ENCODE results near the gene HCFC1R1.

The HCFC1R1 gene

DNA sequence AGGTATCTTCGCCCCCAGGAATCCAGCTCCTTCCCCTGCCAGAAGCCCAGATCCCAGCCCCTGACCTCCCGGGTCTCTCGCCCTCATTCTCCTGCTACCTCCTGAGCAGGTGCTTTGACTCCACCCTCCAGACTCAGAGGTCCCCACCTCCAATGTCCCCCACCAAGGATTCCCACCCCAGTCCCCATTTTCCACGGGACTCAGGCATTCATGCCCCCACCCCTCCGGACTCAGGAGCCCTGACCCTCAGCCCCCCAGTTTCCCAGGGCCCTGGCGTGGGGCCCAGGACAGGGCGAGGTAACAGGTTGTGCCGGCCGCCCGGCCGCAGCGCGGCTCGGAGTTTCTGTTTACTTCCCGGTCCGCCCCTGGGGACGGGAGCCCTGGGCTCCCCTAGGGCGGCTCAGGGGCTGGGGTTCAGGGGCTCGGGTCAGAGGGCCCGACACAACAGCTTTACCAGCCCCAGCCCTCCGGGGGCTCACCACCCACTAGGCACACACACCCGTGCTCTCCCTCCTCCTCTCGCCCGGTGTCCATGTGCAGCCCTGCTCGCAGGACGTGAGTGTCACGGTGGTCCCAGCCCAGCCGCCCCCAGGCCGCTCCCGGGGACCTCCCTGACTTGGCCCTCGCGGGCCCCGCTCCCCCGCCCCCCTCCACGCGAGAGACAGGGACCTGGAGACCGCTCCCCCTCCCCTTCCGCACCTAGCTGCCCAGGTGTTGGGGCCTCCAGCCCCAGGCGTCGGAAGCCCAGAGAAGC, 12.4 kb upstream of the HCFC1R1 start:
- DNase-seq (ENCODE audit: low spot score) = no peak

DNA sequence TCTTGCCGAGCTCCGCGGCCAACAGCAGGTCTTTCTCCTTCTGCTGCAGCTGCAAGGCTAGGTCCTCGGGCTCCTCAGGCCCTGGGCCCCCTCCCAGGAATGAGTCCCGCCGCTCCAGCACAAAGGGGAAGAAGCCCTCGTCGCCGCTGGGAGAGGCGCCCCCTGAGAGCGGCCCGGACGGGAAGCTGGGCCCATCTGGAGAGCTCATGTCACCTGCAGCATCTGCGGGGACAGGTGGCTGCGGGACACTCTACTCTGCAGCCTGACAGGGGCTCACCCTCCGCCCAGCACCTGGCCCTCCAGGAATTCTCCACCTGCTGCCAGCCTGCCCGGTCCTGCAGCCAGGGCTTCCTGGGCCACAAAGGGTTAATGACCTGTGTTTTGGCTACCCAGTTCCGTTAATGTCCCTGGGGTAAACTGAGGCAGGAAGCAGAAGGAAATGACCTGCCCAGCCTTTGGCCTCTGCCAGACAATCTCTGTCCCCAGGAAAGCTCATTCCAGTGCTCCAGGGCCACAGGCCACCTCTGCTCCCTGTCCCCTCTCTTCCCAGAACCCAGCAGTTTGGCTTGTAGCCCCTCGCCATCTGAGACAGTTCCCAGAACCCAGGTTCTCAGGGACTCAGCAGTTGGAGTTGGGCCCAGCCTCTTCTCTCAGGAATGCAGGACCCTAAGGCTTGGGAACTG, 11.7 kb upstream of the HCFC1R1 start:
- DNase-seq (ENCODE audit: low spot score) = no peak

DNA sequence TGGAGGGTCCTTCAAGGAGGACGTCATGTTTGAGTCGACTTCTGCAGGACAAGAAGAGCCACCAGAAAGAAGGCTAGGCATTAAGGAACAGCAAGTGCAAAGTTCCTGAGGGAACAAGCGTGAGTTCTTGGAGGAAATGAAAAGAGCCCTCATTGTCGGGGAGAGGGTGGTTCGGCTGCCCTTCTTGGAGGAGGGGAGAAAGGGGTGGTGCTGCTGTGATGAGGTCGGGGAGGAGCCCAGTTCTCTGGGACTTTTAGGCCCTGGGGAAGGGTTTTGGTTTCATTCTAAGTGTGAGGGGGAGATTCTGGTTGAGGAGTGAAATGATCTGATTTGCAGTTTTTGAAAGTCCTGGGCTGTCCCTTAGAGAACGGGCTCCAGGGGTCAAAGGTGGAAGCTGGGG, 8.9 kb upstream of the HCFC1R1 start:
- no peak for DNase-seq (ENCODE audit: low spot score)

DNA sequence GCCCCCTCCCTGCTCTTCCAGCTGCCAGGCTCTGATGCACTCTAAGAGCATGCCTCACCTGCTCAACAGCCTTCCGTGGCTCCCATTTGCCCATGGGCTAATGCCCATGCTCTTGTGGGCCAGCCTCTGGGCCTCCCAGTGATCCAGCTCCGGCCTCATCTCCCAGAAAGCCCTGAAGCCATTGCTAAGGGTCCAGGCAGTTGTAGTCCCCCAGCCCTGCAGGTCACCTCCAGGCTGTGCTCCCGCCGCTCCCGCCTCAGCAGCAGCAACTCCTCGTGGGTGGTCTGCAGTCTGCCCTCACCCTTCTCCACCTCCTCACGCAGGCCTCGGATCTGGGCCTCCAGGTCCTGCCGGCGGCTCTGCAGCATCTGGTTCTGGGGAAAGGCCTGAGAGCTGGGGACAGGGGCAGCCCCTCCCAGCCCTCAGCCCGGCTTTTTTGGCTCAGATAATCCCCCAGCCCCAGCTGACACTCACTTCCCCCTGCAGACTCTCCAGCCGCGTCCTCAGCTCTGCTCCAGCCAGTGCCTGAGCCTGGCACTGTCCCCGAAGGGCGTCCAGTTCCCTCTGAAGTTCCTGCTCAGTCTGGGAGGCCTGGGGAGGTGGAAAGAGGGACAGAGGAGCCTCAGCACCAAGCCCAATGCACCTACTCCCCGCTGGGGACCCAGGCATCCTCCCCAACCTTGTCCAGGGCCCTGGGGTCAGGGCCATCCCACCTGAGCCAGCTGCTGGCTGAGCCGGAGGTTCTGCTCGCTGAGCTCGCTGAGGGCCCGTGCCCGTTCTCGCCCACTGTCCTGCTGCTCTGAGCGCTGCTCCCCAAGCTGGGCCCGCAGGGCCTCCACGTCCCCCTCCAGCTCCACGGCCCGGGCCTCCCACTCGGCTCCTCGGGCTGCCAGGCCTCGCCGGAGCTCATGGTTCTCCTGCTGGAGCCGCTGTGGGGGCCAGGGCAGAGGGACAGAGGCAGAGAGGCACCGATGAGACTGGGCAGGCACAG, 6.8 kb upstream of the HCFC1R1 start:
- no peak for DNase-seq (ENCODE audit: low spot score)

DNA sequence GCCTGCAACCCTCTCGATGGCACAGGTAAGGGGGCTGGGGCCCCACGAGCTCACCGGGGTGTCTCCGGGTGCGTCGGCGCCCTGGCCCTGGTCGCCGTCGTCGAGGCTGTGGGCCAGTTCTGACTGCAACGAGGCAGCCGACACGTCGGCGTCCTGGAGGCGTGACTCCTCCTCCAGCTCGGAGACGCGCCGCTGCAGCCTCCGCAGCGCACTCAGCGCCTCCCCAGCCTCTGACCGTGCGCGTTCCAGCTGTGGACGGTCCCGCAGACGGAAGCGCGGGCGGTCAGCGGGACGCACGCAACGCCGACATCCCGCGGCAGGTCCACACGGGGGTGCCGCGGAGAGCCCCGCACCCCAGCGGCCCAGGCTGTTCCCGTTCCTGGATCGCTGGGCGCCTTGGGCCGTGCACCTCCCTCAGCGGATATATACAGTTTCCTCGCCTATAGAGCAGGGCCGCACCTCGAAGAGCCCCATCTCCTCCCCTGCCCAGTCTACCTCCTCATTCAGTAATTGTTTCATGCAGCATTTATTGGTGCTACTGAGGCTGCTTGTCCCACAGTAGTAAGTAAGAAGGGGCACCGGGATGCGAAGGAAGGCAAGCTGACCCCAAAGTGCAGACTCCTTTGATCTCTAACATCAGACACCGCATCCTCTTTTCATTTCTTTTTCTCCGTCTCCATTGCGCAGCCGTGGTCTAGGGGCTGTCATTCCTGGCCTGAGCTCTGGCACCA, 5.9 kb upstream of the HCFC1R1 start:
- no peak for DNase-seq (ENCODE audit: low spot score)

DNA sequence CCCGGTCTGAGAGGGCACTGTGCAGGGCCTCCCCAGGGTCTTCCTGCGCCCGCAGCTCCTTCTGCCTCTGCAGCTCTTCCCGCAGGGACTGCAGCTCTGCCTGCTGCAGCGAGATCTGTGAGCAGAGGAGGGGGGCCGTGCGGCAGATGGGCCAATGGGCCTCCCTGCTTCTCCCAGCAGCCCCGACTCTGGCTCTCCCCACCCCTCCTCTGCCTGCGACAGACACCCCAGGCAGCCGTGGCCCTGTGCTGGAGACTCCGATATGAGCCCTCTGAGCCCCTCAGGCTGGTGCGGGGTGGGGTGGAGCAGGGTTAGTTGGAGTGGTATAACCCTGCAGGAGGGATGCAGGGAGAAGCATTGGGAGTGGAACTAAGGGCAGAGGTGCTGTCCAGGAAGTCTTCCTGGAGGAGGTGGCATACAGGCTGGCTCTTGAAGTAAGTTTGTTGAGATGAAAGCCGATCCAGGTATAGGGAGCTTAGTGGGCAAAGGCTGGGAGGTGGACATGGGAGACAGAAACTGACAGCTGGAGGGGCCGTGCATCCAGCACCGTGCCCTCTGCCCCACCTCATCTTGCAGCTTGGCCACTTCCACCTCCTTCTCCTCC, 5.1 kb upstream of the HCFC1R1 start:
- no peak for DNase-seq (ENCODE audit: low spot score)

DNA sequence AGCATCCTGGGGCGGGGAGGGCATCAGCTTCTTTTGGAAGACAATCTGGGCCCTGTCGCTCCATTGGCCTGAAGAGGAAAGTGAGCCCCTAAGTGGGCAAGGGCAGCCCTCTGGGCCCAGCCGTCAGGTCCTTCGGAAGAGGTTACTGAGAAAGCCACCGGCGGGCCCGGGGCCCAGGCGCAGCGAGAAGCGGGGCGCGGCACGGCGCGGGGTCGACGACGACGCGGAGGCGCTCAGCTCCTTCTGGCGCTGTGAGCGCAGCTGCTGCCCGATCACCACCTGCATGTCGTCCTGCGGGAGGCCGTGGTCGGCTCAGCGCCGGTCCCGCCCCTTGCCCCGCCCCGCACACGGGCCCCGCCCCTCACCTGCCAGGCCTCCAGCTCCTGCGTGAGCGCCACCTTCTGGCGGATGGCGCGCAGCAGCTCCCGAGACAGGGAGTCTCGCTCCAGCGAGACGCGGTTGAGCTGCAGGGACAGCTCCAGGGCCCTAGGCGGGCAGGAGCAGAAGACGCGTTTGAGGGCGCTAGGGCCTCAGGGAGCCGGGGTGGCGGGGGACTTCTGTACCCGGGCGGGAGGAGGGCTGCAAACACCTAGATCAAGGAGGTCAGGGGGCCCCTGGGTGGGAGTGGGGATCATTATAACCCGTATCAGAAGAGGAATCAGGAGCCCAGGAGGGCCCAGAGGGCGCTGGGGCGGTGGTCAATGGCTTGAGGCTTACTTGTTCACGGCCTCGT, 4.4 kb upstream of the HCFC1R1 start:
- peak; percentile 92 for DNase-seq (ENCODE audit: low spot score)

DNA sequence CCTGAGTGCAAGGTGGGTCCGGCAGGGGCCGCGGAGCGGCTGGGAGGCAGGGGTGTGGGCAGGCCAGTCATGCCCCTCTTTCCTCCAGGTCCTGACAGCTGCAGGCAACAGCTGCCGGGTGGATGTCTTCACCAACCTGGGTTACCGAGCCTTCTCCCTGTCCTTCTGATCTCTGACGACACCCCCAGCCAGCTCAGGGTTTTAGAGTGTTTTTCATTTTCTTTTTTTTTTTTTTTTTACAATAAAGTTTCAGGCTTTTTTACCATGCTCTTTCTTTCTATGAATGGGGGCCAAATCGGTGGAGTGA, 3.7 kb upstream of the HCFC1R1 start:
- DNase-seq (ENCODE audit: low spot score) = no peak

DNA sequence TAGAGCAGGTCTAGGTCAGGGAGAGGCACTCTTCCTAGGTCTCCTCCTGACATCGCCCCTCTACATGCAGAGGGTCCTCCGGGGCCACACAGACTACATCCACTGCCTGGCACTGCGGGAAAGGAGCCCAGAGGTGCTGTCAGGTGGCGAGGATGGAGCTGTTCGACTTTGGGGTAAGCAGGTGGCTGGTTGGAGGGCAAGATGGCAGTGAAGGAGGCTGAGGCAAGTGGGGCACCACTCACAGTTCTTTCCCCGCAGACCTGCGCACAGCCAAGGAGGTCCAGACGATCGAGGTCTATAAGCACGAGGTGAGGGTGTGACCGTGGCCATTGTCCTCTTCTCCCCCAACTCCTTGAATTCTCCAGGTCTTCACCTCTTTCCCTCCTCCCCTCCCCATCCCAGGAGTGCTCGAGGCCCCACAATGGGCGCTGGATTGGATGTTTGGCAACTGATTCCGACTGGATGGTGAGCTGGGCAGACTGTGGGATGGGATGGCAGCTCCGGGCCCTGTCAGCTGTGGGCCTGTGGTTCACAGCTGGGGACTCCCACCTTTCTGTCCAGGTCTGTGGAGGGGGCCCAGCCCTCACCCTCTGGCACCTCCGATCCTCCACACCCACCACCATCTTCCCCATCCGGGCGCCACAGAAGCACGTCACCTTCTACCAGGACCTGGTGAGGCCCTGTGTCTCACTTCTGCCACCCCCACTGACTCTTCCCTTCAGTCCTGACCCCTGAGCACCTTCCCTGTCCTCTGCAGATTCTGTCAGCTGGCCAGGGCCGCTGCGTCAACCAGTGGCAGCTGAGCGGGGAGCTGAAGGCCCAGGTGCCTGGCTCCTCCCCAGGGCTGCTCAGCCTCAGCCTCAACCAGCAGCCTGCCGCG, 3.1 kb upstream of the HCFC1R1 start:
- no peak for DNase-seq (ENCODE audit: low spot score)

DNA sequence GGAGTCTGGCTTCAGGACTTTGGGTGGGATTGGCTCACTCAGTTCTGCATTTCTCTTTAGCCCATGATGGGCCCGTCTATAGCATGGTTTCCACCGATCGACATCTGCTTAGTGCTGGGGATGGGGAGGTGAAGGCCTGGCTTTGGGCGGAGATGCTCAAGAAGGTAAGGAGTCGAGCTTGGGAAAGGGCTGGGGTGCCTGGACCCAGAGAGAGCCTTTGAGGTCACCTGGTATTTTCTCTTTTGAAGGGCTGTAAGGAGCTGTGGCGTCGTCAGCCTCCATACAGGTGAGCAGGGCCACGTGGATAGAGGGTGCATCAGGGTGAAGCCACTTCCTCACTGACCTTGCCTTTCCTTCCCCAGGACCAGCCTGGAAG, 2.2 kb upstream of the HCFC1R1 start:
- DNase-seq (ENCODE audit: low spot score) = no peak

DNA sequence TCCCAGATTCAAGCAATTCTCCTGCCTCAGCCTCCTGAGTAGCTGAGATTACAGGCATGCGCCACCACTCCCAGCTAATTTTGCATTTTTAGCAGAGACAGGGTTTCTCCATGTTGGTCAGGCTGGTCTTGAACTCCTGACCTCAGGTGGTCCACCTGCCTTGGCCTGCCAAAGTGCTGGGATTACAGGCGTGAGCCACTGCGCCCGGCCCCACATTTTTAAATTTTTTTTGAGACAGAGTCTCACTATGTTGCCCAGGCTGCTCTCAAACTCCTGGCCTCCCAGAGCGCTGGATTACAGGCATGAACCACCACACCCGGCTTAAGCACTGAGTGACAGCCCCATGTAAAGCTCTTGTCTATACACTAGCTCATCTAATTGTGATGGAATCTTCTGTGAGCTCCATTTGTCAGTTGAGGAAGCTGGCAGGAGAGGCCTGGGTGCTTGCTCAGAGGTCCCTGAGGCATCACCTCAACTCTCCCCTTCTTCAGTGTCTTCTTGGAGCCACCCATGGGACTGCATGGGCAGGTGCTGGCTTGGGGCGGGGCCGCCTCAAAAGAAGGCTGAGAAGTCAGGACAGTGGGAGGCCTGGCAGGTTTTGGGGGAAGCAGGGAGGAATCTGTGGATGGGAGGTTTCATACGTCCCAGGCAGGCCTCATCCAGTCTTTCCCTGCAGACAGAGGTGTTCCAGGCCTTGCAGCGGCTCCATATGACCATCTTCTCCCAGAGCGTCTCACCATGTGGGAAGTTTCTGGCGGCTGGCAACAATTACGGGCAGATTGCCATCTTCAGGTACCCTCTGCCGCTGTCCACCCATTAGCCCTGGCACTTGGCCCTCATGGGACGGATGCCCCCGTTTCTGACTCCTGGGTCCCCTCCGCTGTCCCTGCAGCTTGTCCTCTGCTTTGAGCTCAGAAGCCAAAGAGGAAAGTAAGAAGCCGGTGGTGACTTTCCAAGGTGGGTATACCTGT, 1.6 kb upstream of the HCFC1R1 start:
- no peak for DNase-seq (ENCODE audit: low spot score)

DNA sequence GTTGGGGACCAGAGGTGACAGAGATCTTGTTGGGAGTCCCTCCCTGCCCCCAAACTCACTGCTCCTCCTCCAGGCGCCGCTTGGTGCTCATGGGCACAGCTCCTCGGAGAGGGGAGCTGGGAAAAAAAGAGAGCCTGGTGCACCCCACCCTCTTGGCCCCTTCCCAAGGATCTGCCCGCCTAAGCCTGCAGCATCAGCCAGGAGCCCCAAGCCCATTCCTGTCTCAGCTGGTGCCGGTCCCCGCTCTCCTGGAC, 400 bp downstream of the HCFC1R1 start:
- DNase-seq (ENCODE audit: low spot score) = no peak

DNA sequence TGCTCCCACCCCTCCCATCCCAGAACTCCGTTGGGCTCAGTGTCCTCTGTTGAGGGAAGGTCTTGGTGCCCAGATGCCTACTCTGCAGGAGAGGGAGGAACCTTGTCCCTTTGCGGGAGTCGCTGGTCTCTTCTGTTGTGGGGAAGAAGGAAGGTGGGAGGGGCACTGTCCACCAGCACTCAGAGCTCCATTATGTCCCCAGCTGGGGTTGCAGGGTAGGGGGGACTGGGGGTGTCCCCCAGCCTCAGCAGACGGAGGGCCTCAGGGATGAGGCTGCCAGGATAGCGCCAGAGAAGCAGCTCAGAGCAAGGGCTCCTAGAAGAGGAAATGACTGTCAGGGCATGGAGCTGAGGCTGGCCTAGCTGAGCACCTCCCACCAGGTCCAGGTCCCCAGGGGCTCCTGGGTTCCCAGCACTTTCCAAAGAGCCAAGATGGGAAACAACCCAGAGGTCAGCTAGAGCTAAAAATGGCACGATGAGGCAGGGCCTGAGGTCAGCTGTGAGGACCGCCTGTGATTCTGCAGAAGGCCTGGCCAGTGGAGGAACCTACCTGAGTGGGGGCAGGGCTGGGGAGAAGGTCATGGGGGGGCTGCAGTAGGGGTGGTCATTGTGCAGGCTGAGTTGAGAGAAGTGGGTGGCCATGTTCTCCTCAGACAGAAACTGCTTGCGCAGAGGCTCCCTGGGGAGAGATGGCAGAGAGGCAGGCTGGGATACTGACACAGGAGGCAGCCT, 893 bp downstream of the HCFC1R1 start:
- no peak for DNase-seq (ENCODE audit: low spot score)

DNA sequence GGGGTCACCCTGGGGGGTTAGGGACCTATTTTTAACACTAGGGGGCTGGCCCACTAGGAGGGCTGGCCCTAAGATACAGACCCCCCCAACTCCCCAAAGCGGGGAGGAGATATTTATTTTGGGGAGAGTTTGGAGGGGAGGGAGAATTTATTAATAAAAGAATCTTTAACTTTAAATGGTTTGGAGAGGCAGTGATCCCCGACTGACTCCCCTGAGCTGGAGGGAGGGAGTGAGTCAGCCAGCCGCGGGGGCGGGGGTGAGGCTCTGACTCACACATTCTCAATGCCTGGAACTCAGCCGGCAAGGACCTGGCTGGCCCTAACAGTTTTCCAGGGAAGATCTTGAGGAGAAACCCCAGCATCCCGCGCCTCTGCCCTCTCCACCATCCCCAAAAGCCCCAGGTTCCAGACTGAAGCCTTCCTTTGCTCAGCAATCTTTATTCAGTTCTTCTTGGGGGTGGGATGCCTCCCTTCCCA, 1.5 kb downstream of the HCFC1R1 start:
- DNase-seq (ENCODE audit: low spot score) = no peak

DNA sequence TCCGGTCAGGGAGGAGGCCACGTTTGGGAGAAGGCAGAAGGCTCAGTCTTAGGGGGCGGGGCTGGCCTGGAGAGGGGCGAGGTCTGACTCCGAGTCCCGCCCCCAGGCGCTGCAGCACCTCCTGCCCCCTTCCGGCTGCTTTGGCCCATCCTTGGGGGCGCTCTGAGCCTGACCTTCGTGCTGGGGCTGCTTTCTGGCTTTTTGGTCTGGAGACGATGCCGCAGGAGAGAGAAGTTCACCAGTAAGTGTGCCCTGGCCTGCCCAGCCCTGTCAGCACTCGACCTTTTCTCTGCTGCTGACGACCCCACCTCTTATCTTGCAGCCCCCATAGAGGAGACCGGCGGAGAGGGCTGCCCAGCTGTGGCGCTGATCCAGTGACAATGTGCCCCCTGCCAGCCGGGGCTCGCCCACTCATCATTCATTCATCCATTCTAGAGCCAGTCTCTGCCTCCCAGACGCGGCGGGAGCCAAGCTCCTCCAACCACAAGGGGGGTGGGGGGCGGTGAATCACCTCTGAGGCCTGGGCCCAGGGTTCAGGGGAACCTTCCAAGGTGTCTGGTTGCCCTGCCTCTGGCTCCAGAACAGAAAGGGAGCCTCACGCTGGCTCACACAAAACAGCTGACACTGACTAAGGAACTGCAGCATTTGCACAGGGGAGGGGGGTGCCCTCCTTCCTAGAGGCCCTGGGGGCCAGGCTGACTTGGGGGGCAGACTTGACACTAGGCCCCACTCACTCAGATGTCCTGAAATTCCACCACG, 2.1 kb downstream of the HCFC1R1 start:
- peak; percentile 76 for DNase-seq (ENCODE audit: low spot score)

DNA sequence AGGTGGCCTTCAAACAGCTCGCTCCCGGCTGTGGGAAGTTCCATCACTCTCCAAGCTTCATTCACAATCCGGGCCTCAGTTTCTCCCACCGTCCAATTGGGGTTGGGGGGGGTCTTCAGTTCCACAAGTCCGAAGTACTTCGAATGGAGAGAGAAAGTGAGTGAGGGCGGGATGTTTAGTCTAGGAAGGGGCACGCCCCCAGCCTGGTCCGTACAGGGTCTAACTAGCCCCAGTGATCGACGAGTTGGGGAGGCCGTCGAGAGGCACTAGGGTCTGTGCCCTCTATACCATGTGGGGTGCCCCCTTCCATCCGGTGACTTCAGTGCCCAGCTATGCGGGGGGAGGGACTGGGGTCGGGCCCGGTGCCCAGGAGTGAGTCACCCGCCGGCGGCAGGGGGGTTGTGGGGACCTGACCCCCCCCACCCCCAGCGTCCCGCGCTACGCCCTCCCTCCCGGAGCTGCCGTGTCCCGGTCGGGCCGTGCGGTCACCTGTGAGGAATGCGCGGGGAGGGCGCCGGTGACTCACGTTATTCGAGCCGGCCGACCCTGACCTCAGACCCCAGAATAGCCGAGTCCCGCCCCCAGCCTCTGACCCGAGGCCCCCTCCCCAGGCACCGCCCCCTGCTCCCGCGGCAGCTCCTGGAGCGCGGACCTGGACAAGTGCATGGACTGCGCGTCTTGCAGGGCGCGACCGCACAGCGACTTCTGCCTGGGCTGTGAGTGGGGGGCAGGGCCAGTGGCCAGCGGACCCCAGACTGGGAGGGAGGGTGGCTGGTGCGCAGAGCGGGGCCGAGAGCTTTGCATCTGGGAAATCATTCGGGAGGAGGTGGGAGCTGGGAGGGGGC, 2.9 kb downstream of the HCFC1R1 start:
- DNase-seq (ENCODE audit: low spot score) = peak; percentile 69

DNA sequence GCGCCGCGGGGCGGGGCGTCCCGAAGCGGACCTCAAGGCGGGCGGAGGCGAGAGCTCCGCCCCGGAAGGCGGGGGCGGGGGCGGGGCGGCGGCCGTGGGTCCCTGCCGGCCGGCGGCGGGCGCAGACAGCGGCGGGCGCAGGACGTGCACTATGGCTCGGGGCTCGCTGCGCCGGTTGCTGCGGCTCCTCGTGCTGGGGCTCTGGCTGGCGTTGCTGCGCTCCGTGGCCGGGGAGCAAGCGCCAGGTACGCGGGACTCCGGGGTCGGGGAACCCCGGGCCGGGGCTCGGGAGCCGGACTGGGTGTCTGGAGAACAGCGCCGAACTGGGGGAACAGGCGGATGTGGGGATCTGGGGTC, 3.5 kb downstream of the HCFC1R1 start, which contains the start of gene TNFRSF12A:
Gene TNFRSF12A, plus strand, starts transcription at position 122 of the 357 bp plus-strand sequence. Its CDS starts 30 bp downstream, at position 152.
- peak; percentile 74 for DNase-seq (ENCODE audit: low spot score)

Measured in HuH-7 (cell line).